Activated T-cell treated with anti-CD3 and anti-CD28 coated beads, Interleukin-2, amount 50 U/mL, for 1 hour (primary cell): Measurements from ENCODE around the gene B3GALT2.
"Not testable (repeated sequence)": the region's sequence is repeated elsewhere in the genome, so short reads cannot be mapped to it uniquely, and the experiment has no call there.

Experiments
- DNase-seq: peaks from one replicate; pipeline ENCODE4 v3.0.0-alpha.2; 2020

The B3GALT2 gene, protein sequence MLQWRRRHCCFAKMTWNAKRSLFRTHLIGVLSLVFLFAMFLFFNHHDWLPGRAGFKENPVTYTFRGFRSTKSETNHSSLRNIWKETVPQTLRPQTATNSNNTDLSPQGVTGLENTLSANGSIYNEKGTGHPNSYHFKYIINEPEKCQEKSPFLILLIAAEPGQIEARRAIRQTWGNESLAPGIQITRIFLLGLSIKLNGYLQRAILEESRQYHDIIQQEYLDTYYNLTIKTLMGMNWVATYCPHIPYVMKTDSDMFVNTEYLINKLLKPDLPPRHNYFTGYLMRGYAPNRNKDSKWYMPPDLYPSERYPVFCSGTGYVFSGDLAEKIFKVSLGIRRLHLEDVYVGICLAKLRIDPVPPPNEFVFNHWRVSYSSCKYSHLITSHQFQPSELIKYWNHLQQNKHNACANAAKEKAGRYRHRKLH

DNA sequence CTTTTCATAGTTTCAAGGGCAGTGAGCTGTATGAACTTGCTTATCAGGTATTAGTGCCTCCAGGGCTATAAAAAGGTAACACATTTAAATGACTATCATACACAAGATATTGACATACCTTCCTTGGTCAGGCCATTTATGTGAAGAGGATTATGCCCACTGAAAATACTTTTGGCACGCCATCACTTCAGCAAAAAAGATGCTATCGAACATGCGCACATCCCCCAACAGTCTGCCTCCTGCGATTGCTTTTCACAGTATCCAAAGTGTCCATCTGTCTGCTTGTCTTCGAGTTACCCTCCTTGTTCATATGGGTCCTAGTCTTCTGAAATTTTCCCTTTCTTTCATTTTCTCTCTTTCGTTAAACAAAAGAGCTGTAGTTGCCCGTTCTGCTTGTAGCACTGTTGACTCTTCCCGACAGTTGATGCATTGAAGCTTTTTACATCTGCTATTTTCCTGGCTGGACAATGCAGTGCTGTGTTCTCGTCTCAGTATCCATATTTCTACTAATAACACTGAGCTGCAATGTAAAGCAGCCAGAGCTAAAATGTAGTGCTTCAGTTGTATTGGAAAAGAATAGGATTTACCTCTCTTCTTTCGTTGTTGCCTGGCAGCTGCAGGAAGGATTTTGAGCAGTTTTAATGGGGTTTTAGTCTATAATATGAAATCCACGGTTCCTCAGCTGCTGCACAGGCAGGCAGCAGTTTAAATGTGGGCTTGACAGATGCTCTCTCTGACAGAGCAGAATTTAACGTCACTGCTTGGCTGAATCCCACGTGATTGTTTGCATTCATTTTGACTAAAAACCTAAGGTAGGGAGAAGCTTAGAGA is at the start of gene B3GALT2:
Gene B3GALT2, minus strand, starts transcription at position 713 of the 831 bp plus-strand sequence. CDS start 5,051 bp downstream, outside the sequence.
- no peak for DNase-seq

DNA sequence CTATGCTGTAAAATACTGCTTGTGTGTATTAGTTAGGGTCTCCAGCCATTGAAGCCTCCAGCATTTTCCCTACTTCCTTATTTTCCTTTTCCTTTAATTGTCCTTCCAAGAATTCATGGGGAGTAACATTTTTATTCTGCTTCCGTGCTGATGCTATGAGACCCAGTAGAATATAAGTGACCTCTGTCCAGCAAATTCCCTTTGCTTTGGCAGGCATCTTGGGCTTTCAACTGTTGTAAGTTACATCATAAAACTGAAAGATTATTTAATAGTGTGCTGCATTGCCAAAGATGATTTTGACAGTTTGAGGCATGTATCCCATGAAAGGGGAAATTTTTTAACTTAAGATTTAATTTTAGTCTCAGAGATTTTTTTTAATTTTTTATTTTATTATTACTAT is 48.1 kb upstream of the B3GALT2 start:
- DNase-seq = no peak

DNA sequence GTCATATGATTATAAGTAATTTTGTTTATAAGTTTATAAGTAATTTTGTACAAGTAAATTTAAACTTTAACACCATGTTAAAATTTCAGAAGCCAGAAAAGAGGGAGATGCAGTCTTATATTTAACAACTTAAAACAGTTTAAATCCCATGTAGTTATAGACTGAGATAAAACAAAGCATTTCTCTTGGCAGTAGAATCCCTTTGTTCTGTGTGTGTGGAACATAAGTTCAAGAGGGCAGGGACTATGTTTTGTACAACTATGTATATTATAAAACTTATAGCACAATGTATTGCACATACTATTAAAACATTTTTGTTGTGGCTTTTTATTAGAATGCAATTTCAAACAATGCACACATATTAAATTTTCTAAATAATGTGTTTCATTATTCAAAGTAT is 44.7 kb upstream of the B3GALT2 start:
- not testable (repeated sequence) for DNase-seq

DNA sequence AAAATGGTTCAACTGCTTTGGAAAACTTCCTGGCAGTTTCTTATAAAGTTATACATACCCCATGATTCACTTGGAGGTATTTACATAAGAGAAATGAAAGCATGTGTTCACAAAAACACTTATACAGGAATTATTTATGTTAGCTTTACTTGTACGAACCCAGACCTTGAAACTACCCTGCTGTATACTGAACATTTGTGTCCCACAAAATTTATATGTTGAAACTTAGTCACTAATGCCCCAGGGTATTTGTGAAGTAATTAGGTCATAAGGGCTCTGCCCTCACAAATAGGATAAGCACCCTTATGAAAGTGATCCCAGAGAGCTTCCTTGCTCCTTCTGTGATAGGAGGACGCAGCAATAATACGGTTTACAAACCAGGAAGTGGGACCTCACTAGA is 42.7 kb upstream of the B3GALT2 start:
- no peak for DNase-seq

DNA sequence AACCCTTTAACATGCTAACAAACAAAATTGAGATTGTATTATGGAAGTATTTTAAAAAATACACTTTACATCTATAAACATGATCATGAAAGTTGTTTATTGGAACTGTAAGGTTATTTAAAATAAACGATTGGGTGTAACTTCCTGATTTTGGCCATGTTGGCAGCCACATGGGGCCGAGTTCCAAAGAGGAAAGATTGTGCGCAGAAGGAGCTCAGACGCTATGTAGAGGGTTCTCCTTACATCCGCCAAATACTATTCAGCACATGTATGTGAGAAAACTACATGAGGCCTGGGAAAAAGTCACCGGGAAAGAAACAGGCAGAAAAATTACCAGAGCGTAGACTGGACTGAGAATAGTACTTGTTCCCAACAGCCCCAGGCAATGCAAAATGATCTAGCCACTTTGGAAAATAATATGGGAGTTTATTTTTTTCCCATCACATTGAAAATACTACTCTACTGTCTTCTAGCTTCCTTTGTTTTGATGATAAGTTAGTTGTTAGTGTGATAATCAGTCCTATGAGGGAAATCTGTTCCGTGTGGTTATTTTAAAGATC is 35.7 kb upstream of the B3GALT2 start:
- DNase-seq = no peak

DNA sequence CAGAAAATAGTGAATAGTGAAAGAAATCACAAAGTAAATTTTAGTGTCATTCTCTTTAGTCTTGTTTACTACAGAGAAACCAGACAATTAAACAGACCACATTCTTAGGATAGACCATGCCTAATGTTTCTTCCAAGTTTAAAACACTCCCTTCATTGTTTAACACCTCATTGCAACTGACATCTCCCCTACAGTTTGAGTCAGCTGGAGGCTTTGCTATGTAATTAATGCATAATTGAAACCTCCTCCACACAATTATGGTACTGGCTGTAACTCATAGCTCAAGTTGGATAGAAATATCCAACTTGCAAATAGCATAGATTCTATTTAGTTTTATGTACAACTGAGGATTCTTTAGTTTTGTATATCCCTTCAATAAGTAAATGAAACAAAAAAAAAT is 35.2 kb upstream of the B3GALT2 start:
- no peak for DNase-seq

DNA sequence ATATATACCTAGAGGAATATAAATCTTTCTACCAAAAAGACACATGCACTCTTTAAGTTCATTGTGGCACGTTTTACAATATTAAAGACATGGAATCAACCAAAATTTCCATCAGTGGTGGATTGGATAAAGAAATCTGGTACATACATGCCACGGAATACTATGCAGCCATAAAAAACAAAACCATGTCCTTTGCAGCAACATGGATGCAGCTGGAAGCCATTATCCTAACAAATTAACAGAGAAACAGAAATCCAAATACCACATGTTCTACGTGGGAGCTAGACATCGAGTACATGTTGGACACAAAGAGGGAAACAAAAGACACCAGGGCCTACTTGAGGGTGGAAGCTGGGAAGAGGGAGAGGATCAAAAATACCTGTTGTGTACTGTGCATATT is 33.0 kb upstream of the B3GALT2 start:
- DNase-seq = no peak

DNA sequence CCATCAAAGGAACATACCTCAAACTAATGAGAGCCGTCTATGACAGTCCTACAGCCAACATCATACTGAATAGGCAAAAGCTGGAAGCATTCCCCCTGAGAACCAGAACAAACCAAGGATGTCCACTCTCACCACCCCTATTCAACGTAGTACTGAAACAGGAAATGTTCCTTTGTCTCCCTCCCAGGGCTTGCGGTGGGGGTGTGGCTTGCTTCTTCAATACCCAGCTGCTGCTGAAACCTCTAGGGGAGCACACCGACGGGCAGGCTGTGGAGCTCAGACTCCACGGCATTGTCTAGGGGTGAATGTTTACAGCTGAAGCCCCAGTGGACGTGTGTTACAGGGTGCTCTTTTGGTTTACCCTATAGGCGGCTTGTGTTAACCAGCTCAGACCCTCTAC is 30.5 kb upstream of the B3GALT2 start:
- no peak for DNase-seq

DNA sequence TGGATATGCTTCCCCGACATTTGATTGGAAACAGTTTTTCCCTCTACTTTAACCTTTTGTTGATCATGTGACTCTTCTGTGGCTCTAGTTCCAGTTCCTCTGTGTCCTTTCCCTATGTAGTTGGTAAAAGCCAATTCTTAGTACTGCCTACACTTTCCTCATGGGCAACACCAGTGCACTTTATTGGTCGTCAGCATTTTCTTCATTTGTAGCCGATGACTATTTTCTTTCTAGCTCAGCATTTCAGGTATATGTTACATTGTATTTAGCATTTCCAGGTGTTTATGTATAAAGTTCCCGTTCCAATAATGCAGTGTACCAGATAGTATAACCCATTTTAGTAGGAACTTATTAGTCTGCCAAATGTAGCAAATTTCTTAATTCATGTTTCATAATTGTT is 27.6 kb upstream of the B3GALT2 start:
- no peak for DNase-seq

DNA sequence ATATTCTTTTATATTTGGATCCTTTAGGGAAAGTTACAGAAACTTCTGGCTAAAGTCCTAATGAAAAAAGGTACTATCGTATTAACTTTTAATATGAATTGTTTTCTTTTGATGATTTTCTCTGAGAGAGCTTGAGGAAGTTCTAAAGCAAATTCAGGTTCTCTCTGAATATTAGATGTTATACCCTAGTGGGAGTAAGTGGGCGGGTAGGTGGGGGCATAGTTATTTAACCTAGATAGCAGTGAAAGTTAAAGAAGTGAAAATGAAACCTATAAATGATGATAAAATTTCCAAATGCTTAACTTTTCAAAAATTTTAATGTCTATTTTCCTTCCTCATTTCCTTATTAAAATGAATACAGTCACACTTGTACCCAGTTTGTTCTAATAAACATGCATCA is 26.2 kb upstream of the B3GALT2 start:
- DNase-seq = no peak

DNA sequence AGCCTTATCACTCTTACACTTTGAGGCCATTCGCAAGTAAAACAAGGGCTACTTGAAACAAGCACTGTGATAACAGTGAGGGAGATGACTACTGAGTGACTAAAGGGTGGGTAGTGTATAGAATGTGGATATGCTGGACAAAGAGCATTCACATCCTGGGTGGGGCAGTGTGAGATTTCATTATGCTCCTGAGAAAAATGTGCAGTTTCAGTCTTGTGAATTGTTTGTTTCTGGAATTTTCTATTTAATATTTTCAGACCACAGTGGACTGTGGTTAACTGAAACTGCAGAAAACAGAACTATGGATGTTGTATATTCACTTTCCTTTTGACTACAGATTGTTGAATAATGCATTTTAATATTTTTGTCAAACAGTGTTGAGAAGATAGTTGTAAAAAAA is 25.1 kb upstream of the B3GALT2 start:
- no peak for DNase-seq

DNA sequence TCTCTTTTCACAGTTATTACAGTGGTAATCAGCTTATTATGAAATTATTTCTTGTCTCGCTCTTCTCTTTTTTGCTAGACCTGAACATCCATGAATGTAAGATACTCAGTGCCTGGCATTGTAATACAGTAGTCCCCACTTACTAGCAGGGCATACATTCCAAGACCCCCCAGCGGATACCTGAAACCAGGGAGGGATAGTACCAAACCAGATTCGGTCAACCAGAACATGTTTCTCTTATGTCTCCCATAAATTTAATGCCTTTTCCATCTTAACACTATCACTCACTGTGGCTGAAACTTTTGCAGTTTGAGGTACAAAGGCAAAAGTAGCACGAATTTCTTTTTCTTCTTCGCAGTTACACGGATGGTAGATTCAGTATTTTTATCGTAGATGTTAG is 24.6 kb upstream of the B3GALT2 start:
- DNase-seq = no peak

DNA sequence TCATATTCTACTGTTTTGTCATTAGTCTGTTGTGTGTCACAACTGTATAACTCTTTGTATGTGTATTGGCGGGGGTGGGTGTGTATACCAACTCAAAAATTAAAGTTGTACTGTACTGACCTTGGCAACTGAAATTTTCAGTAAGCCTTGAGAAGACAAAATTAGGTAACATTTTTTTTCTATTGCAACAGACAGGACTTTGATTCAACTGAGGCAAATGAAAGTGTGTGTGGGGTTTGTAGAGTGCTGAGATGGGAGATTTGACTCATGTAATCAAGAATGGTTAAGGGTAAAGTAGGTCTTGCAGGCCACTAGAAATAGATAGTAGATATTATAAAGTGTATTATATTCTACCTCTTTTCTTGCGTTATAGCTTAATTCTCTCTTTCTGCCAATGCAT is 14.6 kb upstream of the B3GALT2 start:
- DNase-seq = no peak

DNA sequence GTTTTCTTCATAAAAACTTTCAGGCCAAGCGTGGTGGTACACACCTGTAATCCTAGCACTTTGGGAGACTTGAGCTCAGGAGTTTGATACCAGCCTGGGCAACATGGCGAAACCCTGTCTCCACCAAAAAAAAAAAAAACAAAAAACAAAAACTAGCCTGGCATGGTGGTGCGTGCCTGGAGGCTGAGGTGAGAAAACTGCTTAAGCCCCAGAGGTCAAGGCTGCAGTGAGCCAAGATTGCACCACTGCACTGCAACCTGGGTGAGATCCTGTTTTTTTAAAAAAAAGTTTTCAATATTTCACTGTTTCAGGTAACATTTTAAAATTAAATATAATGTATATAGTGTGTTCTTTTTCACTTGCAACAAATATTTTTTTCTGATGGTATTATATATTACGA is 13.5 kb upstream of the B3GALT2 start:
- DNase-seq = no peak

DNA sequence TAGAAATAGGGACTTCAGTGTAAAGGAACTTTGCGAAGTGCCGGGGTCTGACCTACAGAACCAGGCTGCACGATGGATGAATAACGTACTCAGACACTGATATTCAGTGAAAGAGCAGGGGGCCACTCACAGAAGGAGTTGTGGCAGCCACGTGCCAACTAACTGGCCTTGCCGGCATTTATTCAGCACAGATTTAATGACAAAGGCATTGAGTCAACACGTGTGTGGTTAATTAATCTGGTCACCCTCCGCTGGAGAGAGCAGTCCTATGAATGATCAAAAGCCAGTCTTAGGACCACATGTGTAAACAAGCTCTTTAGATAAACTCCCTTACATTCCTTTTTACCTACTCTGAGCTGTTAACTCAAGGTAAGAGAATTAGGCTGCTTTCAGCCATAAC is 6.2 kb upstream of the B3GALT2 start:
- DNase-seq = no peak

DNA sequence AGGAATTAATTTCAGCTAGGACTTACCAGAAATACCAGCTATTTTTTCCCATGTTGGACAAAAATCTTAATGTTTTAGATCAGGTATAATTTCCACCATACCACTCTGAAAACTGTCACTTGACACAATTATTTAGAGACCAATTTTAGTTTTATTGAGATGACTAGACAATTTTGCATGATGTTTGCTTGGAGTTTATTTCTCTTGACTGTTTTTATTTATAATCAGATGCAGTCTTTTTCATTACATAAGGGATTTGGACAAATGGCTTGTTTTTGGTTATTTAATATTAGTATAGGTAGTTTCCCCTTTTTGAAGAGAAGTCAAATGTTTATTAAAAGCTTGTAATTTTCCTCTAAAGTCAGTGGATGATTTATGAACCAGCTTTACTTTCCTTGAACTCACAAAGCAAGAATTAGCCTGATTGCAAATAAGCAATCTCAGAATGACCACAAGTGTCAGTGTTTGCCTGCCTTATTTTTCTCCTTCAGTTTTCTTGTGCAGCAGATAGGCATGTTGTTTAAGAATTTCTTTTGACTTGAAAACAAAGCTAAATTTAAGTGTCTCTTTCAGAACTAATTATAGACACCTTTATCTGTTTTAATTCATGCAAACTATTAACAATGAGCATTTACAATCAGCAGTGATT is 3.8 kb upstream of the B3GALT2 start:
- no peak for DNase-seq

DNA sequence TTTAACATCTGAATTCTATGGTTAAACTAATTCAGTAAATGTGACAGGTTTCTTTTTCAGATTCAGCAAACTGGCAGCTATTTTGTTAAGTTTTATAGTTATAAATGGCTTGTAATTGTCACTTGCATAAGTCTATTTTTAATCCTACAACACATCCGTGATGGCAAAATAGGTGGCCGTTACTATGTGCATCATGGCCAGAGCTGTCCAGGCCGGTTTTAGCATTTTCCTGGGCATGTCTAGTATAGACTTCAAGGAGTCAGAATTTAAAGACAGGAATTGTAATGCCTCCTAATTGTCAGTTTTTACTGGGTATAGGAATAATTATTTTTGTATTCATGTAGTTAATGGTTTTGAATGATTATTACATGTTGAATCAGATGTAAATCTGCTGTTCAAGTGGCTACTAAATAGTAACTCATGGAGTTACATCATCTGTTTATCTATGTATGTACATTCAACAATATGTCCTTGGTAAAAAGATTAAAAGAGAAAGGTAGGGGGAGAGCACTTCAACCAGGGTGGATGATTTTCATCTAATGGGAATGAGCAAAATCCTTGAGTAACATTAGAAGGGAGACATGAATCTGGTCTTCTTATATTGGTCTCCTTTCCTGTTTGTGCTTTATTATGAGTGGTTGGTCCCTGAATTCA is 3.2 kb upstream of the B3GALT2 start:
- no peak for DNase-seq

DNA sequence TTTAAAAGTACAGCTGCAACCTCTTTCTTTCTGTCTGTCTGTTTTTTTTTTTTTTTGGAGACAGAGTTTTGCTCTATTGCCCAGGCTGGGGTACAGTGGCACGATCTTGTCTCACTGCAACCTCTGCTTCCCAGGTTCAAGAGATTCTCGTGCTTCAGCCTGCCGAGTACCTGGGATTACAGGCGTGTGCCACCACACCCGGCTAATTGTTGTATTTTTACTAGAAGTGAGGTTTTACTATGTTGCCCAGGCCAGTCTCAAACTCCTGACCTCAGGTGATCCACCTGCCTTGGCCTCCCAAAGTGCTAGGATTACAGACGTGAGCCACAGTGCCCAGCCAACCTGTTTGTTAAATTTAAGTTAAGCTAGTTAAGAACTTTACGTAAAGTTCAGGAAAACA is 2.5 kb upstream of the B3GALT2 start:
- DNase-seq = not testable (repeated sequence)

DNA sequence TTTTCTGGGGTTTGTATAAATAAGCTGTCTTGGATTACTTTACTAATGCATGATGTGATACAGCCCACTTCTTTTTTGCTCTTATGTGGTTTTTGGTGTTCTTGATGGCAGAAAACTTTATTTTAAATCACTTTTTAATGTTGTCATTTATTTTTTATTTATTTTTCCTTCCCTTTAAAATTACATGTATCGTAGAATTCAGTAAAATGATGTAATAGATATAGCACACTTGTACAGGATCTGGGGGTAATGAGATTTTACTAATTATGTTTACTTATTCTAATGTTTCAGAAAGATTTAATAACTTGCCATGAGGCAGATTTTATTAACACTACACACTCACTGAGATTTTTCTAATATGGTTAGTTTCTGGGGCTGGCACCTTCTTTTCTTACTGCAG is 701 bp upstream of the B3GALT2 start:
- DNase-seq = no peak

DNA sequence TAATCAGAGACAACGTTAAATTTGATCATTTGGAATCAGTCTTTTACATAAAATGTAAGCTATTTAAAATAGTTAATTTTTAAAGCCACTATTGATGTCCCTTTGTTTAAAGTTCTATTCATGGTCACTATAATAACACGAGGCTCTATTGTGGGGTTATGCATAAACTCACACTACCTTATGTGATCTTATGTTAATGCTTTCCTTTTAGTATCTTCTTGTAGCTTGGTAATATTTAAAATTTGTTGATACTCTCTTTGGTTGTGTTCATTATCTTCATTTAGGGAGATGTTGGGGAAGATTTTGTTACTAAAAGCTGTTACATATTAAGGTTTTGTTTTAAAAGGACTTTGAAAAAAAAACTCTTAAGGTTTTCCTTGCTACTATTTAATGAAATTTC is 1.2 kb downstream of the B3GALT2 start:
- no peak for DNase-seq

DNA sequence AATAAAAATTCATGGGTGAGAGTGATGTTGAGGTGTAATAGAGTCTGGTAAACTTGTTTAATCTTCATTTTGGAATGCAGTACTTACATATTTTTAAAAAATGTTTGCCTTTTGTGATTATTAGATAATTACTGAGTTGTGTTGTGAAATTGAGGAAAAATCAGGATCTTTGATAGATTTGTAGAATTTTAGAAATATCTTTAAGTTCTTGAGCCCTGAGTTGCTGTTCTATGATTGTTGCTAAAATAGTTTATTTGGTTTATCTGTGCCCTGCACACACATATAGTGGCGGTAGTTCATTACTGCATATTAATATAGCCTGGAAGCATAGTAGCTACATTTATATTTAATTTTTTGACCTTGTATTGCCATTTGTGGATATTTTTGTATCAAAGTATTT is 1.6 kb downstream of the B3GALT2 start:
- DNase-seq = no peak

DNA sequence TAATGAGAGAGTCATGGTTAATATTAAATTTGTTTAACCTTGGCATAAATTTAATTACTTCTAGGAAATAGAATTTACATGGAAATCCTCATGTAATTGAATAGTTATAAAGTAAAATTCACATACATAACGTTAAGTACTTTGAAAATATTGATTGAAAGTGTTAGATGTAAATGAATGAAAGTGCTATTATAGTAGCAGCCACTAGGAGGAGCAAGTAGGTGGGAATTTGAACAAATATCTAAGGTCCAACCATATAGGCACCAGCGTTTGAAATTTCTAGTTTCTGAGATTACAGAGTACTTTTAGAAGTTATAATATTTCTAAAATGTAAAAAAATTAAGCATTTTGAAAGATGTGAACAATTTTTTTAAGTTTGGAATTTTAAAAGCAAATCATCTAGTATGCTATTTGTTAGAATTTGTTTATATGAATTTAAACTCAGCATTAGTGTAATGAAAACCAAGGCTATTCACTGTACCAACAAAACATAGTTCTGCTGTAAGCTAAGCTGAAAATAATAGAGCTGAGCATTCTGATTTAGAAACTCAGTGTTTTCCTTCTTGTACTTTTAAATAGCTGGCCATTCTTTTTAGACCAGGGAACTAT is 3.3 kb downstream of the B3GALT2 start:
- no peak for DNase-seq
